Smooth muscle cell (in vitro differentiated cells): ENCODE results near the gene RIC3. TPM values are rescaled to one million over a fixed set of nuclear protein-coding genes. Genes with fewer than 3 reads are reported as not detected.

ENCODE experiments used
- DNase-seq: peaks from one replicate; lab custom pipeline; 2025; ENCODE audit not compliant: unreplicated experiment; lab: John Stamatoyannopoulos, UW
- H2AFZ ChIP-seq: fragments of 200-600 bp; sonication (generic); 2 replicates; pipeline ENCODE4 v1.6.0; 2016; ENCODE audit warnings: antibody characterized with exemption, low read depth, mild to moderate bottlenecking
- H3F3A ChIP-seq: fragments of 200-600 bp; sonication (generic); 2 replicates; pipeline ENCODE4 v1.6.0; 2017; ENCODE audit warnings: antibody characterized with exemption, low read depth
- H3K27ac ChIP-seq: fragments of 200-600 bp; sonication (generic); 2 replicates; pipeline ENCODE4 v1.5.1; 2016; ENCODE audit warnings: low read depth, mild to moderate bottlenecking
- H3K27me3 ChIP-seq: fragments of 200-600 bp; sonication (generic); 2 replicates; pipeline ENCODE4 v1.6.1; 2016; ENCODE audit warnings: low read depth, mild to moderate bottlenecking
- H3K36me3 ChIP-seq: fragments of 200-600 bp; sonication (generic); 2 replicates; pipeline ENCODE4 v1.5.1; 2016; ENCODE audit warnings: low read depth
- H3K4me1 ChIP-seq: fragments of 200-600 bp; sonication (generic); 2 replicates; pipeline ENCODE4 v1.5.1; 2016; ENCODE audit warnings: low read depth
- H3K4me2 ChIP-seq: fragments of 200-600 bp; sonication (generic); 2 replicates; pipeline ENCODE4 v1.6.0; 2016; ENCODE audit warnings: mild to moderate bottlenecking
- H3K4me3 ChIP-seq: fragments of 200-600 bp; sonication (generic); 2 replicates; pipeline ENCODE4 v1.5.1; 2016; ENCODE audit warnings: mild to moderate bottlenecking
- H3K79me2 ChIP-seq: fragments of 200-600 bp; sonication (generic); 2 replicates; pipeline ENCODE4 v1.6.0; 2016; ENCODE audit warnings: low read depth, mild to moderate bottlenecking
- H3K9ac ChIP-seq: fragments of 200-600 bp; sonication (generic); 2 replicates; pipeline ENCODE4 v1.6.0; 2016; ENCODE audit warnings: low read depth
- H3K9me3 ChIP-seq: fragments of 200-600 bp; sonication (generic); replicated peaks from 2 replicates; pipeline ENCODE4 v1.5.1; 2016; ENCODE audit warnings: low read depth
- H4K20me1 ChIP-seq: fragments of 200-600 bp; sonication (generic); 2 replicates; pipeline ENCODE4 v1.6.0; 2016; ENCODE audit warnings: low read depth
- WGBS: methylation state at CpG from one replicate; pipeline ENCODE4 v1.1.7; 2016; ENCODE audit warnings: low lambda C conversion rate; 5-methylcytosine and 5-hydroxymethylcytosine counted together
- polyA plus RNA-seq: library from polyadenylated mRNA; unstranded; fragments of >200 nt; fragmentation: Nextera tagmentation; extraction: Ambion mirVana; gene quantifications from 2 replicates; pipeline ENCODE4 v1.2.1, GENCODE V29; 2016
- total RNA-seq: library from RNA; depleted of rRNA; stranded (reverse); fragments of >200 nt; gene quantifications from 2 replicates; pipeline ENCODE4 v1.2.3, GENCODE V29; 2014
- TF ChIP-seq, protein P1 (sequence below): fragments of 200-600 bp; sonication (generic); IDR thresholded peaks from 2 replicates; pipeline ENCODE4 v1.5.1; 2017; ENCODE audit warnings: borderline replicate concordance, mild to moderate bottlenecking, antibody characterized with exemption; ENCODE audit not compliant: insufficient read depth, poor library complexity, severe bottlenecking

Gene RIC3
- total and polyA plus RNA-seq, 2 experiments from 2014 or later = 0.35 to 3.1 TPM

GRCh38 chr11:8206251-8207079 lies 37.6 kb upstream of the RIC3 start:
- TF ChIP-seq, protein P1, sequence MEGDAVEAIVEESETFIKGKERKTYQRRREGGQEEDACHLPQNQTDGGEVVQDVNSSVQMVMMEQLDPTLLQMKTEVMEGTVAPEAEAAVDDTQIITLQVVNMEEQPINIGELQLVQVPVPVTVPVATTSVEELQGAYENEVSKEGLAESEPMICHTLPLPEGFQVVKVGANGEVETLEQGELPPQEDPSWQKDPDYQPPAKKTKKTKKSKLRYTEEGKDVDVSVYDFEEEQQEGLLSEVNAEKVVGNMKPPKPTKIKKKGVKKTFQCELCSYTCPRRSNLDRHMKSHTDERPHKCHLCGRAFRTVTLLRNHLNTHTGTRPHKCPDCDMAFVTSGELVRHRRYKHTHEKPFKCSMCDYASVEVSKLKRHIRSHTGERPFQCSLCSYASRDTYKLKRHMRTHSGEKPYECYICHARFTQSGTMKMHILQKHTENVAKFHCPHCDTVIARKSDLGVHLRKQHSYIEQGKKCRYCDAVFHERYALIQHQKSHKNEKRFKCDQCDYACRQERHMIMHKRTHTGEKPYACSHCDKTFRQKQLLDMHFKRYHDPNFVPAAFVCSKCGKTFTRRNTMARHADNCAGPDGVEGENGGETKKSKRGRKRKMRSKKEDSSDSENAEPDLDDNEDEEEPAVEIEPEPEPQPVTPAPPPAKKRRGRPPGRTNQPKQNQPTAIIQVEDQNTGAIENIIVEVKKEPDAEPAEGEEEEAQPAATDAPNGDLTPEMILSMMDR = no peak
- Histone ChIP-seq H3K4me3 (no peak overlapping the region), H3K79me2 (no peaks in the 10 kb centered on the region), H3K27ac (no peak overlapping the region), H2AFZ (no peak overlapping the region), H3F3A (no peaks in the 10 kb centered on the region), H3K36me3 (no peaks in the 10 kb centered on the region), H3K9ac (no peak overlapping the region), H3K4me1 (peaks cover 21% of the 10 kb centered on the region), H3K27me3 (no peaks in the 10 kb centered on the region), H4K20me1 (no peaks in the 10 kb centered on the region), H3K4me2 (no peak overlapping the region), H3K9me3 (no peaks in the 10 kb centered on the region)
- DNase-seq = no peak
- 78% methylated on average over 30 of the region's 31 CpGs for WGBS

- TF ChIP-seq, protein P1 = no peak
- no peaks in the 10 kb centered on the region for H3K36me3 ChIP-seq
These were observed 36.7 kb upstream of the RIC3 start for GRCh38 chr11:8205566-8205965.

DNA sequence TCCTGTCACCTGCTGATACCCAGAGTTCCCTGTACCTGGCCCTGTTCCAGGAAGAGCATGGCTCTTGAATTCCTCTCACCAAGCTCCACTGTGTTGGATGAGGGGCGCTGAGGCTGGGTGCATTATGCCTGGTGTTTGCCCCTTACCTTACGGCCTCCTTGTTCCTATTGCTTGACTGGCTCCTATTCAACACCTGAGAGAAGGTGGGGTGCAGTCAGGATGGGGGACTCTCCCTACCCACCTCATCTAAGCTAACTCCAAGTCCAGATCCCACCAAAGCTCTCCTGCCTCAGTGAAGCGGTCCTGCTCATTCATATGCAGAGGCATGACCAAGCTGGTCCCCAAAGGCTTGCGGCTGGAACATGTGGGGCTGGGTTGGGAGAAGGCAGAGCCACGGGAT lies 35.8 kb upstream of the RIC3 start:
- Histone ChIP-seq H3K79me2 (no peaks in the 10 kb centered on the region), H3K4me3 (no peak overlapping the region), H3F3A (no peaks in the 10 kb centered on the region), H3K4me1 (peaks cover 21% of the 10 kb centered on the region), H3K36me3 (no peaks in the 10 kb centered on the region), H3K9me3 (no peaks in the 10 kb centered on the region), H3K27ac (no peak overlapping the region), H3K4me2 (no peak overlapping the region), H3K9ac (no peak overlapping the region), H4K20me1 (no peaks in the 10 kb centered on the region), H3K27me3 (no peaks in the 10 kb centered on the region), H2AFZ (no peak overlapping the region)
- DNase-seq = no peak
- TF ChIP-seq, protein P1 = no peak
- 54% methylated on average over 5 of the region's 5 CpGs for WGBS

More at GRCh38 chr11:8205566-8205965, 36.7 kb upstream of the RIC3 start:
- Histone ChIP-seq H3K9ac (no peak overlapping the region), H3K4me2 (no peak overlapping the region), H3K79me2 (no peaks in the 10 kb centered on the region), H3K4me1 (peaks cover 21% of the 10 kb centered on the region), H3K4me3 (no peak overlapping the region), H4K20me1 (no peaks in the 10 kb centered on the region), H3F3A (no peaks in the 10 kb centered on the region), H3K9me3 (no peaks in the 10 kb centered on the region), H2AFZ (no peak overlapping the region), H3K27ac (no peak overlapping the region), H3K27me3 (no peaks in the 10 kb centered on the region)
- DNase-seq = no peak
- WGBS = 98% methylated on average over 8 of the region's 8 CpGs

- 74% methylated on average over 5 of the region's 5 CpGs for WGBS
- DNase-seq = no peak
- no peak overlapping the region for H3K9ac ChIP-seq
- H3K79me2 ChIP-seq = no peaks in the 10 kb centered on the region
- no peaks in the 10 kb centered on the region for H3K36me3 ChIP-seq
- H3K9me3 ChIP-seq = no peaks in the 10 kb centered on the region
- H3K4me3 ChIP-seq = no peak overlapping the region
- H2AFZ ChIP-seq = no peak overlapping the region
- no peak overlapping the region for H3K27ac ChIP-seq
- H3K4me2 ChIP-seq = no peak overlapping the region
- peaks cover under 1% of the 10 kb centered on the region for H3K27me3 ChIP-seq
- TF ChIP-seq, protein P1 = no peak
- no peaks in the 10 kb centered on the region for H3F3A ChIP-seq
- peaks cover 21% of the 10 kb centered on the region for H3K4me1 ChIP-seq
- no peaks in the 10 kb centered on the region for H4K20me1 ChIP-seq
These were observed 35.2 kb upstream of the RIC3 start for GRCh38 chr11:8204025-8204424.
